Vagina (tissue), 2 donors: ENCODE data around the gene CCDC148.

Source experiments
- CTCF ChIP-seq, 3 experiments: fragments of 450-650 bp in 2 of 3; fragments of 200-600 bp in 1 of 3; sonication (generic) in 1 of 3; IDR thresholded peaks; one replicate each; pipeline ENCODE4 v1.5.1; 2017 to 2019; ENCODE audit warnings: antibody characterized with exemption in 3 of 3, mild to moderate bottlenecking in 2 of 3, moderate library complexity in 2 of 3
- POLR2A ChIP-seq, 2 donors: fragments of 450-650 bp; IDR thresholded peaks; one replicate each; pipeline ENCODE4 v1.6.1; 2017; ENCODE audit warnings: antibody characterized with exemption in 2 of 2, mild to moderate bottlenecking in 2 of 2, moderate library complexity in 2 of 2
- POLR2AphosphoS5 ChIP-seq, 2 donors: sonication (generic); formaldehyde crosslinking; IDR thresholded peaks; one replicate each; pipeline ENCODE4 v1.9.0; 2017; ENCODE audit warnings: antibody characterized with exemption in 2 of 2, mild to moderate bottlenecking in 2 of 2, low read depth in 1 of 2; ENCODE audit not compliant: insufficient read depth in 1 of 2

DNA sequence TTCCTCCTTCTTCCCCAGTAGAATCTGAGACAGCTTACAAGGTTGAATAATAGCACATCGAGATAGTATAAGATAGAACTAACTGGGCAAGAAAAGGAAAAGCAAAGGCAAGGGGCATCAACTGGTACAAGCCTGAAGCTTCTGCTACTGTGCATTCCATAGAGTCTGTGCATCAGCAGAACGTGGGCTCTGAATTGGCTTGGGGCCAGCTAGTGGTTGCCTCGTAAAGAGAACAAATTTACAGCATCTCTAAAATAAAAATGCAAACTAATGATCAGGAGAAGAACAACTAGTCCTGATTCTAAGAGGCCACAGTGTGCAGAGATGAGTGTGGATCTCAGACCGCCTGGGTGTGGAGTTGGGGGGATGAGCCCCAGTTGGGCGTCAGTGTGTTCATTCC is 318.3 kb downstream of the CCDC148 start:
- TF ChIP-seq CTCF (IDR thresholded peaks at IDR 0.05), result no peak
- TF ChIP-seq POLR2A (IDR thresholded peaks at IDR 0.05), result no peak
- no peak for TF ChIP-seq POLR2AphosphoS5 (IDR thresholded peaks at IDR 0.05; ENCODE audit: insufficient read depth in 1 of 2, low read depth in 1 of 2)
